DMS79 (cell line): Measurements from ENCODE around the gene CYP46A1.

Experiments
- DNase-seq: peaks from one replicate; lab custom pipeline; 2025; lab: John Stamatoyannopoulos, UW

Gene CYP46A1

GRCh38 chr14:99716091-99716849 is 32.2 kb downstream of the CYP46A1 start:
- DNase-seq, result no peak

GRCh38 chr14:99716850-99717681 is 33.0 kb downstream of the CYP46A1 start:
- DNase-seq, result no peak

- no peak for DNase-seq
Measured at GRCh38 chr14:99717682-99718013, 33.5 kb downstream of the CYP46A1 start.

GRCh38 chr14:99718031-99718810 is 34.1 kb downstream of the CYP46A1 start:
- peak; percentile 35 for DNase-seq

GRCh38 chr14:99718811-99719192 is 34.7 kb downstream of the CYP46A1 start:
- DNase-seq, result no peak

GRCh38 chr14:99720941-99721791 is 37.1 kb downstream of the CYP46A1 start:
- DNase-seq, result no peak

- DNase-seq, result no peak
Measured at GRCh38 chr14:99721792-99722516, 37.9 kb downstream of the CYP46A1 start.

- no peak for DNase-seq
Measured at GRCh38 chr14:99722741-99723140, 38.6 kb downstream of the CYP46A1 start.

GRCh38 chr14:99724196-99724891 is 40.2 kb downstream of the CYP46A1 start:
- DNase-seq, result no peak

- DNase-seq, result no peak
Measured at GRCh38 chr14:99724939-99725773, 41.1 kb downstream of the CYP46A1 start.

- DNase-seq, result peak; percentile 18
Measured at GRCh38 chr14:99725774-99726537, 41.9 kb downstream of the CYP46A1 start.

- DNase-seq, result no peak
Measured at GRCh38 chr14:99726538-99727095, 42.5 kb downstream of the CYP46A1 start.

- DNase-seq, result no peak
Measured at GRCh38 chr14:99727096-99727870, 43.2 kb downstream of the CYP46A1 start.

- no peak for DNase-seq
Measured at GRCh38 chr14:99728231-99728920, 44.3 kb downstream of the CYP46A1 start.

- DNase-seq, result no peak
Measured at GRCh38 chr14:99728981-99729451, 44.9 kb downstream of the CYP46A1 start.

GRCh38 chr14:99729991-99730875 is 46.1 kb downstream of the CYP46A1 start:
- DNase-seq, result peak; percentile 16
